Measurements from ENCODE around the gene CHAD. TPM values are rescaled to one million over a fixed set of nuclear protein-coding genes. Genes with fewer than 3 reads are reported as not detected.
"Not testable (repeated sequence)": the region's sequence is repeated elsewhere in the genome, so short reads cannot be mapped to it uniquely, and the experiment has no call there.

Gene CHAD
- total RNA-seq, 1 donor from 2014 or later: not detected

GRCh38 chr17:50475362-50475761 lies 6.7 kb upstream of the CHAD start:
- Histone ChIP-seq H3K27me3 (no peaks in the 10 kb centered on the region), H3K9me3 (no peaks in the 10 kb centered on the region), H3K4me1 (peaks cover 14% of the 10 kb centered on the region), H3K36me3 (peaks cover 5% of the 10 kb centered on the region), H3K27ac (no peak overlapping the region), H3K4me3 (no peak overlapping the region)
- no peak for DNase-seq
- ATAC-seq: no peak
- TF ChIP-seq CTCF (IDR thresholded peaks at IDR 0.05): no peak
- intact Hi-C loops (cut with DNase I): no loop called here

- intact Hi-C loops (cut with DNase I): no loop called here
- DNase-seq (no peak), ATAC-seq (no peak)
- Histone ChIP-seq H3K4me1 (peaks cover 7% of the 10 kb centered on the region), H3K27ac (no peak overlapping the region), H3K36me3 (peaks cover 5% of the 10 kb centered on the region), H3K27me3 (no peaks in the 10 kb centered on the region), H3K9me3 (no peaks in the 10 kb centered on the region), H3K4me3 (no peak overlapping the region)
- no peak for TF ChIP-seq CTCF (IDR thresholded peaks at IDR 0.05)
These were observed 5.8 kb upstream of the CHAD start for GRCh38 chr17:50474523-50474922.

- peaks cover 5% of the 10 kb centered on the region for H3K36me3 ChIP-seq
- intact Hi-C loops (cut with DNase I): no loop called here
- no peaks in the 10 kb centered on the region for H3K9me3 ChIP-seq
- TF ChIP-seq CTCF (IDR thresholded peaks at IDR 0.05): no peak
- H3K27ac ChIP-seq: no peak overlapping the region
- peaks cover 11% of the 10 kb centered on the region for H3K4me1 ChIP-seq
- peaks cover 1% of the 10 kb centered on the region for H3K27me3 ChIP-seq
- no peak overlapping the region for H3K4me3 ChIP-seq
- ATAC-seq (no peak), DNase-seq (no peak)
These were observed 5.2 kb upstream of the CHAD start for GRCh38 chr17:50473901-50474300.

GRCh38 chr17:50472761-50473161 lies 4.1 kb upstream of the CHAD start:
- H3K27ac ChIP-seq; ATAC-seq; DNase-seq; intact Hi-C loops (cut with DNase I); H3K9me3 ChIP-seq; H3K36me3 ChIP-seq; H3K4me1 ChIP-seq; H3K4me3 ChIP-seq: not testable (repeated sequence)
- H3K27me3 ChIP-seq: peaks cover 12% of the 10 kb centered on the region
- TF ChIP-seq CTCF (IDR thresholded peaks at IDR 0.05): peak; percentile 15

GRCh38 chr17:50472286-50472685 lies 3.6 kb upstream of the CHAD start:
- ATAC-seq: no peak
- intact Hi-C loops (cut with DNase I): no loop called here
- no peak for DNase-seq
- Histone ChIP-seq H3K4me1 (peaks cover 6% of the 10 kb centered on the region), H3K27me3 (peaks cover 12% of the 10 kb centered on the region), H3K36me3 (peaks cover 5% of the 10 kb centered on the region), H3K27ac (no peak overlapping the region), H3K9me3 (no peaks in the 10 kb centered on the region), H3K4me3 (no peak overlapping the region)
- no peak for TF ChIP-seq CTCF (IDR thresholded peaks at IDR 0.05)
